ENCODE data around the gene RNPS1. TPM values are rescaled to one million over a fixed set of nuclear protein-coding genes. Genes with fewer than 3 reads are reported as not detected.

Gene RNPS1
- polyA plus RNA-seq, 1 of the 3 experiments (the other 2 are of a cell fraction), result 277 TPM

DNA sequence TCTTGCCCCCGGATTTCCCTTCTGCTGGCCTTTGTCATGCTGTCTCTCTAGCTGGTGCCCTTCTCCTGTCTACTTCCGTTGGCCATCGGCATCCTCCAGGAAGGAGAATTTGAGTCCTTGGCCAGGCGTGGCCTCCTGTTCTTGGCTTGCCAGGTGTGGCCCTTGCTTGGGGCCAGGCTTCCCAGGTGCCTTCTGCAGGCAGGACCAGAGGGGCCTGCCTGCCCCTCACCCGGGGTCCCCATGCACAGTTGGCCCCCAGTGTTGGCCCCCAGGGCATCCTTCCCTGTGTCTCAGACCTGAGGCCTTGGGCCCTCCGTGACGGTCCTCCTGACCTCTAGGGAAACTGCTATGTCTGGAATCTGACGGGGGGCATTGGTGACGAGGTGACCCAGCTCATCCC lies 60.1 kb downstream of the RNPS1 start (continued):
- TF ChIP-seq, protein P1, sequence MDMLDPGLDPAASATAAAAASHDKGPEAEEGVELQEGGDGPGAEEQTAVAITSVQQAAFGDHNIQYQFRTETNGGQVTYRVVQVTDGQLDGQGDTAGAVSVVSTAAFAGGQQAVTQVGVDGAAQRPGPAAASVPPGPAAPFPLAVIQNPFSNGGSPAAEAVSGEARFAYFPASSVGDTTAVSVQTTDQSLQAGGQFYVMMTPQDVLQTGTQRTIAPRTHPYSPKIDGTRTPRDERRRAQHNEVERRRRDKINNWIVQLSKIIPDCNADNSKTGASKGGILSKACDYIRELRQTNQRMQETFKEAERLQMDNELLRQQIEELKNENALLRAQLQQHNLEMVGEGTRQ (IDR thresholded peaks at IDR 0.05; ENCODE audit: borderline replicate concordance, low read depth, low read length), result no peak

DNA sequence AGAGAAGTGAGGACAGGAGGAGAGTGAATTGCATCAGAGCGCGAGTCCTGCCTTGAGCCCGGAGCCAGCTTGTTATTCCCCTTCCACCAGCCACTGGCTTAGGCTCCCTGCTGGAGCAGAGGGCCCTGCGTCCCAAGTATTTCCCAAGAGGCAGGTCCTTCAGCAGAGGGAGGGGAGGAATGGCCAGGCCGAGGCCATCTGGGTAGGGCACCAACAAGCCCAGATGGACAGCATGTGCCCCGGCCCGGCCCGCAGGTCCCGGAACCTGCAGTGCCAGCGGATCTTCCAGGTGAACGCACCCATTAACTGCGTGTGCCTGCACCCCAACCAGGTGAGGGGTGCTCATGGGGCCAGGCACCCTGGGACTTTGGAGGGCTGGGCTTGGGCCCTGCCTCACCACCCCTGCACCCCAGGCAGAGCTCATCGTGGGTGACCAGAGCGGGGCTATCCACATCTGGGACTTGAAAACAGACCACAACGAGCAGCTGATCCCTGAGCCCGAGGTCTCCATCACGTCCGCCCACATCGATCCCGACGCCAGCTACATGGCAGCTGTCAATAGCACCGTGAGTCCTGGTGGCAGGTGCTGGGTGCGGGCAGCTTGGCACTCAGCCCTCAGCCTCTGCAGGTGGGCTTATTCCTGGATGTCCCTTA lies 61.0 kb downstream of the RNPS1 start:
- Histone ChIP-seq H4K20me1 (ENCODE audit: insufficient read depth) (no peaks in the 10 kb centered on the region), H2AFZ (ENCODE audit: low read depth) (no peak overlapping the region), H3K27me3 (ENCODE audit: insufficient read depth) (no peaks in the 10 kb centered on the region), H3F3A (replicated peaks; ENCODE audit: insufficient read depth) (peaks cover 6% of the 10 kb centered on the region), H3K36me3 (replicated peaks in 1 of 2; ENCODE audit: control insufficient read depth in 1 of 2, insufficient read depth in 2 of 2, low read length in 1 of 2) (peaks cover 0 to 29% of the 10 kb centered on the region in 2 experiments), H3K4me1 (ENCODE audit: control insufficient read depth in 1 of 2, insufficient read depth in 2 of 2, low read depth in 1 of 2, low read length in 1 of 2) (peaks cover 0 to 23% of the 10 kb centered on the region in 2 experiments; a peak in 2 of 4 replicates), H3K4me3 (ENCODE audit: low read depth in 2 of 2, low read length in 1 of 2) (no peak overlapping the region), H3K27ac (ENCODE audit: low read depth in 2 of 2, low read length in 1 of 2) (no peak overlapping the region), H3K9ac (no peak overlapping the region), H3K4me2 (peak overlapping the region; percentile 85; the same call in 1 of the 2 replicates), H3K9me2 (no peaks in the 10 kb centered on the region), H3K79me2 (ENCODE audit: insufficient read depth) (peaks cover 16% of the 10 kb centered on the region; the same call in 1 of the 2 replicates), H3K9me3 (no peaks in the 10 kb centered on the region)
- 95% methylated on average over 13 of the region's 23 CpGs for WGBS (ENCODE audit: low lambda C conversion rate)
- TF ChIP-seq, protein P2, sequence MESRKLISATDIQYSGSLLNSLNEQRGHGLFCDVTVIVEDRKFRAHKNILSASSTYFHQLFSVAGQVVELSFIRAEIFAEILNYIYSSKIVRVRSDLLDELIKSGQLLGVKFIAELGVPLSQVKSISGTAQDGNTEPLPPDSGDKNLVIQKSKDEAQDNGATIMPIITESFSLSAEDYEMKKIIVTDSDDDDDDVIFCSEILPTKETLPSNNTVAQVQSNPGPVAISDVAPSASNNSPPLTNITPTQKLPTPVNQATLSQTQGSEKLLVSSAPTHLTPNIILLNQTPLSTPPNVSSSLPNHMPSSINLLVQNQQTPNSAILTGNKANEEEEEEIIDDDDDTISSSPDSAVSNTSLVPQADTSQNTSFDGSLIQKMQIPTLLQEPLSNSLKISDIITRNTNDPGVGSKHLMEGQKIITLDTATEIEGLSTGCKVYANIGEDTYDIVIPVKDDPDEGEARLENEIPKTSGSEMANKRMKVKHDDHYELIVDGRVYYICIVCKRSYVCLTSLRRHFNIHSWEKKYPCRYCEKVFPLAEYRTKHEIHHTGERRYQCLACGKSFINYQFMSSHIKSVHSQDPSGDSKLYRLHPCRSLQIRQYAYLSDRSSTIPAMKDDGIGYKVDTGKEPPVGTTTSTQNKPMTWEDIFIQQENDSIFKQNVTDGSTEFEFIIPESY (IDR thresholded peaks at IDR 0.05; ENCODE audit: borderline replicate concordance, low read depth), result no peak
- TF ChIP-seq ELF1 (IDR thresholded peaks at IDR 0.05) (no peak), GATA2 (CRISPR knock-in tag; IDR thresholded peaks at IDR 0.05) (no peak), MXI1 (IDR thresholded peaks at IDR 0.05; ENCODE audit: low read depth, low read length) (no peak)
- POLR2A ChIA-PET, result interaction anchor here (0.6 to 1.7 kb wide), 3 partner anchors 8 to 59 kb away, joined by 3 to 5 read pairs (median 3); partner anchors contain the start of genes RAB26 and TRAF7
- CTCF ChIA-PET, result interaction anchor here (1.8 to 4.9 kb wide), 2 partner anchors 12 to 45 kb away, joined by 6 to 19 read pairs; partner anchors contain the start of gene ECI1
- DNase-seq, result no peak

DNA sequence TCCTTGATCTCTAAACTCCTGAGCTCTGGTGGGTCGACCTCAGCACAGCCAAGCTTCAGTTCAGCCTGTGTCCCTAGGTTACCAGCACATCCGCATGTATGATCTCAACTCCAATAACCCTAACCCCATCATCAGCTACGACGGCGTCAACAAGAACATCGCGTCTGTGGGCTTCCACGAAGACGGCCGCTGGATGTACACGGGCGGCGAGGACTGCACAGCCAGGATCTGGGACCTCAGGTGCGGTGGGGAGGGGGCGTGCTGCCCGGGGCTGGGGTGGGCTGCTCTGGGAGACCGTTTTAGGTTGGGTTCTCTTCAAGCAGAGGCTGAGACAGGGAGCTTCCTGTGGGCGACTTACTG lies 61.5 kb downstream of the RNPS1 start:
- DNase-seq, result no peak
- Histone ChIP-seq H3K4me1 (ENCODE audit: control insufficient read depth in 1 of 2, insufficient read depth in 2 of 2, low read depth in 1 of 2, low read length in 1 of 2) (peaks cover 0 to 23% of the 10 kb centered on the region in 2 experiments; a peak in 2 of 4 replicates), H3K27ac (ENCODE audit: low read depth in 2 of 2, low read length in 1 of 2) (peak overlapping the region in 1 of 2 experiments; percentile 97; a peak in 1 of 4 replicates), H3K9me2 (no peaks in the 10 kb centered on the region), H3K4me3 (ENCODE audit: low read depth in 2 of 2, low read length in 1 of 2) (peak overlapping the region; percentile 75 to 76), H2AFZ (ENCODE audit: low read depth) (no peak overlapping the region), H4K20me1 (ENCODE audit: insufficient read depth) (no peaks in the 10 kb centered on the region), H3K27me3 (ENCODE audit: insufficient read depth) (no peaks in the 10 kb centered on the region), H3K9ac (peak overlapping the region; percentile 94), H3F3A (replicated peaks; ENCODE audit: insufficient read depth) (peaks cover 6% of the 10 kb centered on the region), H3K4me2 (peak overlapping the region; percentile 85), H3K36me3 (replicated peaks in 1 of 2; ENCODE audit: control insufficient read depth in 1 of 2, insufficient read depth in 2 of 2, low read length in 1 of 2) (peaks cover 0 to 28% of the 10 kb centered on the region in 2 experiments), H3K9me3 (no peaks in the 10 kb centered on the region), H3K79me2 (ENCODE audit: insufficient read depth) (peaks cover 16% of the 10 kb centered on the region; the same call in 1 of the 2 replicates)
- POLR2A ChIA-PET, result interaction anchor here (0.6 to 1.7 kb wide), 3 partner anchors 9 to 58 kb away, joined by 3 to 5 read pairs (median 3); partner anchors contain the start of genes RAB26 and TRAF7
- WGBS (ENCODE audit: low lambda C conversion rate), result 64% methylated on average over 4 of the region's 18 CpGs
- CTCF ChIA-PET, result interaction anchor here (1.1 to 4.9 kb wide), 3 partner anchors 12 to 53 kb away, joined by 3 to 19 read pairs (median 6); partner anchors contain the start of gene ECI1
- TF ChIP-seq FOXJ3 (CRISPR knock-in tag; IDR thresholded peaks at IDR 0.05), result no peak
- TF ChIP-seq GATA2 (CRISPR knock-in tag; IDR thresholded peaks at IDR 0.05), result no peak
- no peak for TF ChIP-seq FOSL2 (IDR thresholded peaks at IDR 0.05; ENCODE audit: borderline replicate concordance, low read depth)
- no peak for TF ChIP-seq YY1 (IDR thresholded peaks at IDR 0.05; ENCODE audit: low read depth)
- TF ChIP-seq TAF1 (IDR thresholded peaks at IDR 0.05; ENCODE audit: borderline replicate concordance, low read depth, low read length), result no peak
- no peak for TF ChIP-seq MEF2A (IDR thresholded peaks at IDR 0.05; ENCODE audit: borderline replicate concordance, low read depth)
- TF ChIP-seq, protein P1 (IDR thresholded peaks at IDR 0.05; ENCODE audit: borderline replicate concordance, low read depth, low read length), result no peak
- TF ChIP-seq NFIC (IDR thresholded peaks at IDR 0.05; ENCODE audit: borderline replicate concordance), result no peak
- no peak for TF ChIP-seq CHD2 (IDR thresholded peaks at IDR 0.05; ENCODE audit: low read length, partially characterized antibody)
- no peak for TF ChIP-seq POLR2AphosphoS5 (IDR thresholded peaks at IDR 0.05; ENCODE audit: low read depth, low read length)
- no peak for TF ChIP-seq RAD21 (IDR thresholded peaks at IDR 0.05; ENCODE audit: low read length)
- TF ChIP-seq RFX5 (IDR thresholded peaks at IDR 0.05; ENCODE audit: low read length), result no peak
- TF ChIP-seq, protein P3, sequence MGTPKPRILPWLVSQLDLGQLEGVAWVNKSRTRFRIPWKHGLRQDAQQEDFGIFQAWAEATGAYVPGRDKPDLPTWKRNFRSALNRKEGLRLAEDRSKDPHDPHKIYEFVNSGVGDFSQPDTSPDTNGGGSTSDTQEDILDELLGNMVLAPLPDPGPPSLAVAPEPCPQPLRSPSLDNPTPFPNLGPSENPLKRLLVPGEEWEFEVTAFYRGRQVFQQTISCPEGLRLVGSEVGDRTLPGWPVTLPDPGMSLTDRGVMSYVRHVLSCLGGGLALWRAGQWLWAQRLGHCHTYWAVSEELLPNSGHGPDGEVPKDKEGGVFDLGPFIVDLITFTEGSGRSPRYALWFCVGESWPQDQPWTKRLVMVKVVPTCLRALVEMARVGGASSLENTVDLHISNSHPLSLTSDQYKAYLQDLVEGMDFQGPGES (IDR thresholded peaks at IDR 0.05; ENCODE audit: low read depth, low read length), result no peak
- TF ChIP-seq TEAD4 (IDR thresholded peaks at IDR 0.05; ENCODE audit: borderline replicate concordance, insufficient read depth), result no peak
- no peak for TF ChIP-seq MXI1 (IDR thresholded peaks at IDR 0.05; ENCODE audit: low read depth, low read length)

Measured in SK-N-SH (cell line).